Right renal pelvis (tissue), 4 donors: Measurements from ENCODE around the gene ARHGAP30. TPM values are rescaled to one million over a fixed set of nuclear protein-coding genes. Genes with fewer than 3 reads are reported as not detected.
A peak's percentile ranks its signal among the peaks of the same experiment; 100 is the strongest.

ENCODE experiments used
- DNase-seq, 4 donors: peaks; one replicate each; pipeline ENCODE4 v3.0.0-alpha.2; 2013; ENCODE audit warnings: low read depth in 4 of 4, low spot score in 3 of 4, missing footprints in 1 of 4
- polyA plus RNA-seq, 4 donors: library from polyadenylated mRNA; unstranded; fragments of 120-200 nt; gene quantifications; one replicate each; pipeline ENCODE4 v1.2.1, GENCODE V29; 2013; ENCODE audit not compliant: insufficient read length in 4 of 4

ARHGAP30 gene
- polyA plus RNA-seq, 4 donors: 1.8 to 2.3 (median 2.0) TPM

DNA sequence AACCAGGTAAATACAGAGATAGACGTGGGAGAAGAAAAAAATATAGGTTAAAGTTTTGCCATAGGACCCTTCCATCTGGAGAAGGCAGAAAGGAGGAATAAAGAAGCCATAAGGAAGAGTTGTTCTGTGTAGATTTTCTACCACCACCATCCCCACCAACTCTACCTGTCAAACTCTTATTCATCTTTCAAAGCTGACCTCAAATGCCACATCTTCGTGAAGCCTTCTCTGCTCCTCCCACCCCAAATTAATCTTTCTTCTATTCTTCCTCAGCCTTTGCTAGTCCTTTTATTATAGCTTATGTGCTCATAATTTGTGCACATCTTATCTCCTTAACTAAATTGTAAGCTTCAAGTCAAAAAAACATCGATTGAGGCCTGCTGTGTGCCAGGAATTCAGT, 20.9 kb upstream of the ARHGAP30 start:
- no peak for DNase-seq

- DNase-seq: no peak
These were observed 20.2 kb upstream of the ARHGAP30 start for GRCh38 chr1:161089938-161090337.

GRCh38 chr1:161089251-161089924, 19.7 kb upstream of the ARHGAP30 start, which contains the start of gene NECTIN4:
Gene NECTIN4 (minus strand): TSS chr1:161089558. CDS start chr1:161089296, 262 bp downstream.
- DNase-seq: peak in 3 of 4 donors; percentile 16 to 23 (median 16)

DNA sequence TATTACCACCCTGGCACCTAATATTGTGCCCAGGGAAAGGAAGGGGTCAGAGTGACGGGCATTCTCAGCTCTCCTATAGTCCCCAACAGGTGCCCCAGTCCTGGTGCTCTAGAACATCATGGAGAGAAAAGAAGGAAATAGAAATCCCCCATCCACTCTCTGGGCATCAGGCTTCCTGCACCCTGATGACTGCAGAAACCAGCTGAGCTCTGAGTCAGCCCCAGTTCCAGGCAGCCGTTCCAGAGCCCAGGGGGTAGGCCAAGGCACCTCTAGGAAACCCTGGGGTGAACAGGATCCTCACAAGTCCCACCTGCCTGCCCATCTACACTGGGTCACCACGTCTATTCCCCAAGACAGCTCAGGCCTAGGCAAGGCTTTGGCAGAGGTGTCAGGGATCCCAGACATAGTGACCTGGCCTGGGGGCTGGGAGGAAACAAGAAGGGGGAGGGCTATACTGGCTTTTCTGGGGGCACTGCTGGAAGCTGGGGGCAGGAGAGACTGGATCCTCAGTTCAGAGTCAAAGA, 19.0 kb upstream of the ARHGAP30 start:
- no peak for DNase-seq

DNA sequence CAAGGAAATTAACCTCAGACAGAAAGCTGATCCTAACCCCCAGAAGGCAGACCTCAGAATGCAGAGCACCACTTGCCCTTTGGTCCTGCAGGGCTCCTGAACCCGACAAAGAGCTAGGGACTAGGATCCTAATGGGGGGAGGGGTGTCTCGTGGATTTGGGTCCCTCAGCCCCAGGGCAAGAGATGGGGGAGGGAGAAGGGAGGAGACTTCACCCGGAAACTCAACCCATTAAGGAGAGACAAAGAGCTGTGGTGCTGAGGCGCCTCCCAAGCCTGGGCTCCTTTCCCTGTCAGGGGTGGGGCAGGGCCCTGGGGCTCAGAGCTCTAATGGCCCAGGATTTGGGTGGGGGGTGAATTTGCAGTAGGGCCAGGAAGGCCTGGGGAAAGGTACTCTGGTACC, 16.8 kb upstream of the ARHGAP30 start:
- no peak for DNase-seq

GRCh38 chr1:161085165-161085564, 15.5 kb upstream of the ARHGAP30 start:
- no peak for DNase-seq

GRCh38 chr1:161084597-161084988, 14.9 kb upstream of the ARHGAP30 start:
- no peak for DNase-seq

- no peak for DNase-seq
These were observed 14.3 kb upstream of the ARHGAP30 start for GRCh38 chr1:161083748-161084596.

DNA sequence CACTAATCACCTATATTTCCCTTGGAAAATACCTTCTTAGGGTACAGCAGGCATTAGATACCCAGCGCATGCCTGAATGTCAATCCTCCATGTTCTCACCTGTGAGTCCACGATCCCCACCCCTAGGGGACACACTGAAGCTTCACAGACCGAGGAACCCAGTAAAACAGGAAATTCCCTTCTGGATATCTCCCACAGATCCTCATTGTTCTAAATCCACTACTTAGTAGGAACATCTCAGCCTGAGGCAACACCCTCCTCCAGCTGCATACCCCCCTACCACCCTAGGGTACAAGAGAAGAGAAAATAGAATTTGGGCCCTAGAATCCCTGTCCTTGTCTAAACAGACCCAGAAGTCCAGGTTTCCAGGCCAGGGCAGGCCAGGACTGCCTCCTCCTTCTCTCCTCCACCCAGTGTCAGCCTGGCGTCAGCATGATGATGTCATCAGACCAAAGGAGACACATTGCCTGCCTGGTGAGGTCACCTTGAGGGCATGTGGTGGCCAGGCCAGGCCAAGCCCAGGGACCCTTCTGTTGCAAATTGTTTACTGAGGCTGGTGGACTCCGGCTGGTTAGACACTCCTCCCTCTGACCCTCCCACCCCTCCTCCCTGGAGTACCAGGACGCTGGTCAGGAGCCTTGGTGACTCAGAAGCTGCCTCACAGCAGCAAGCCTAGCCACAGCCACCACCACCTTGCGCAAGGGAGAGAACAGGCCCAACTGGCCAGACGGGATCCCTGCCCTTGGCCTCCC, 13.5 kb upstream of the ARHGAP30 start:
- no peak for DNase-seq

- DNase-seq: no peak
These were observed 12.8 kb upstream of the ARHGAP30 start for GRCh38 chr1:161082483-161082882.

DNA sequence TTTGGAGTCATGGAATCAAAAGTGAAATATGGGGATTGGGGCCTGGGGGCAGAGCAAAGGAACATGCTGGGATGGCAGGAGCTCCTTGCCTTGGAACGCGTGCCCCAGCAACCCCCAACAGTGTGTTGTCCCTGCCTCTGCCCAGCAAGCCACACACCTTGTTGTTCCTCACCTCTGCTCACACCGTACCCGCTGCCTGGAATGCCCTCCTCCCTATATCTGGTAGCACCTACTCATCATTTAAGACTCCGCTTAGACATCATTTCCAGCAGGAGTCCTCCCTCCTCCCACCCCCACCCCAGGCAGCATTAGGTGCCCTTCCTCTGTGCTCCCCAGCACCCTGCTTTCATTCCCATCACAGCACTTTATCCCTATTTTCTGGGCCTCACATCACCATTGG, 11.8 kb upstream of the ARHGAP30 start:
- no peak for DNase-seq

DNA sequence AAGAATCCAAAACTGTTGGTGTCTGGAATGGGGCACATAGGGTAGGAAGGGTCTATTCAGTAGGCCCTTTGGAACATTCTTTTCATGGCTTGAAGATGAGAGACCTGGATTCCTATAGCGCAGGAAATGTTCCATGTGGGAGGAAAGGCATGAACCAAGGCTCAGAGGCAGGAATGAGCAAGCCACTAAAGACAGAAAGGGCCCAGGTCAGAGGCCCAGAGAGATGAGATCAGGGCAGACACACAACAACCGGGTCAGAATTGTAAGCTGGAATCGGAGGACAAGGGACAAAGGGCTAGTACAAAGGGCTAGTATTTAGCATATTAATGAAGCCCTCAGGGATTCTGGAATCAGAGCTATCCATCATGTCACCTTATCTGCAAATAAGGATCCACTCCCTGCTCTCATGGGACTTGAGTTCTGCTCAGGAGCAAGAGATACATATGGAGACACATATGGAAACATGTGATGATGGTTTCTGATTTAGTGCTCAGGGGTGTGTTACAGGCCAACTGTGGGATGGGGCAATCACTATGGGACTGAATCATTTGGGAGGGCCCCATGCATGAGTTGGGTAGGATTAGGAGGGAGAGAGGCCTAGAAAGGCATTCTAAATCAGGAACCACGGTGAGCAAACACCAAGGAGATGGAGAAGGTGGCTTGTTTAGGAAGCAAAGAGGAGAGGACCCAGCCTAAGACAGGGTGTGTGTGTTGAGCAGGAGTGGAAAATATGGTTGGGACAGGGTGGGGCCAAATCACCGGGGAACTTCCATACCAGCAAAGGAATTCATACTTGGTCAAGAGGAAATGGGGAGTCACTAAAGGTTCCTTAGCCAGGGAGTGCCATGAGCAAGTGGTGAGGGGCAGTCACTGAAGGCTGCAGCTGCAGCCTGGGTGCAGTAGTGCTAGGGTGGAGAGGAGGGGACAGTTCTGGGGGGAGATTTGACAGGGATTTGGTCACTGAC, 11.0 kb upstream of the ARHGAP30 start:
- no peak for DNase-seq

DNA sequence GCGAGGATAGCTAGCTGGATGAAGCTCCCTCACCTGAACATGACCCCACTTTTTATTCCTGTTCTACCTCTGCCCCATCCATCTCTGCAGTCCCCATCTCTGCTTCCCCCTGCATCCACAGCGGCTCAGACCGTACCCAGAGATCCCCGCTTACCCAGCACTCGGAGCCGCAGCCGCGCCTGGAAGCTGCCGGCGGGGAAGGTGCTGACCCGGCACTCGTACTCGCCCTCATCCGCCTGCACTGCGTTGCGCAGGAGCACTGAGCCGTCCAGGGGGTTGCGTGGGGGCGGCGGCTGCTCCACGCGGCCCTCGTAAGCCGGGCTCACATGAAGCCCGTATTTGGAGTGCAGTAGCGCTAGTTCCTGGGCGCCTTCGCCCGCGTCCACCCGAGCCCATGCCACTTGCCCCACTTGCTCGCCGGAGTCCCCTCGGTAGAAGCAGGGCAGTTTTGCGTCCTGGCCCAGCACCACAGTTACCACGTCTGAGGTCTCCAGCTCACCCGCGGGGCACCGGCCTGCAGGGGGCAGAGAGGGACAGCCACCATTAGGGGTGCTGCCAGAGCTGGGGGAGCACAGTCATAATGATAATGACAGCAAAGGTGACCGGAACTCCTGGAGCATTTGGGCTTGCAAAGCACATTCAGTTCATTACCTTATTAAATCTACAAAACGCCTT, 9.9 kb upstream of the ARHGAP30 start:
- no peak for DNase-seq

- no peak for DNase-seq
These were observed 7.7 kb upstream of the ARHGAP30 start for GRCh38 chr1:161077426-161077825.

- no peak for DNase-seq
These were observed 6.7 kb upstream of the ARHGAP30 start for GRCh38 chr1:161076410-161076809.

DNA sequence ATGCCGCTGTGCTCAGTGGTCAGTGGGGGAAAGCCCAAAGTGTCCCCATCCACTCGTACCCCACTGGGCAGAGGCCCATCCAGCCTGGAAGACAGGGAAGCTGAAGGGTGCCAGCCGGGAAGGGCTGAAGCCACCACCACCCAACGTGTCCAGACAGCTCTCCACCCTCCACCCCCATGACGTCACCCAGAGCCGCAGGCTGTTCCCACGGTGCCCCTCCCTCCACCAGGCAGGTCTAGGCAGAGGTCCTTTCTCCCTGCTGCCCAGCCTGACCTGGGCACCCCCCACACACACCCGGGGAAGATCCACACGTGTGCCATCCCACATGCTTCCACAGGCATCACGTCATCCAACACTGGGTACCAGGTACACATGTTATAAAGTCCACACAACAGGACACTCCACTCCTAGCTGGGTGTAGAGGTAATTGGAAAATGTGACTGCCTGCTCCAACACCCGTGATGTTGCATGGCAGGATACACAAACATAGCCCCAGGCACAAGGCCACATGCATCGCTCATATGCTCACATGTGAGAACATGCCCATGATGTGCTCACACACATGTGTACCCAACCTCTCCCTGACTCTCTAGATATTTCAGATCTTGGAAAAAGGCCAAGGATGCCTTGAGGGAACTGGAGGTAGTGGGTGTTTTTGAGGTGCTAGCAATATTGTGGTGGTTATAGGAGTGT, 5.1 kb upstream of the ARHGAP30 start:
- DNase-seq: no peak

GRCh38 chr1:161073474-161074121, 3.9 kb upstream of the ARHGAP30 start:
- DNase-seq: no peak

GRCh38 chr1:161072751-161073449, 3.2 kb upstream of the ARHGAP30 start:
- DNase-seq: no peak
